GM10266 (cell line): ENCODE measurements around the gene KLF18.
A peak's percentile ranks its signal among the peaks of the same experiment; 100 is the strongest.
"Not testable (repeated sequence)": the region's sequence is repeated elsewhere in the genome, so short reads cannot be mapped to it uniquely, and the experiment has no call there.

Source experiments
- DNase-seq: peaks from one replicate; pipeline ENCODE4 v3.0.0; 2012; ENCODE audit errors: extremely low spot score
- CTCF ChIP-seq: IDR thresholded peaks from 2 replicates; pipeline ENCODE4 v1.5.1; 2012; ENCODE audit warnings: mild to moderate bottlenecking, low read depth; ENCODE audit not compliant: control insufficient read depth, insufficient read depth; ENCODE audit errors: missing control alignments

KLF18 gene

GRCh38 chr1:44119525-44119924 is 21.9 kb downstream of the KLF18 start:
- peak; percentile 20 for DNase-seq
- no peak for TF ChIP-seq CTCF

GRCh38 chr1:44118682-44119081 is 22.7 kb downstream of the KLF18 start, which contains the start of gene KLF17:
Gene KLF17, plus strand, starts transcription at chr1:44118821. Its CDS starts 87 bp downstream, at chr1:44118908.
- TF ChIP-seq CTCF, result no peak
- DNase-seq, result no peak

- not testable (repeated sequence) for DNase-seq
Observed at GRCh38 chr1:44117272-44117671, 24.2 kb downstream of the KLF18 start.

GRCh38 chr1:44114098-44114497 is 27.3 kb downstream of the KLF18 start:
- TF ChIP-seq CTCF, result no peak
- no peak for DNase-seq

- TF ChIP-seq CTCF, result no peak
- DNase-seq, result peak; percentile 39
Observed at GRCh38 chr1:44113095-44113609, 28.3 kb downstream of the KLF18 start.

- no peak for TF ChIP-seq CTCF
- DNase-seq, result no peak
Observed at GRCh38 chr1:44112486-44112885, 28.9 kb downstream of the KLF18 start.

GRCh38 chr1:44111861-44112260 is 29.6 kb downstream of the KLF18 start:
- DNase-seq, result no peak
- no peak for TF ChIP-seq CTCF

- DNase-seq, result no peak
- no peak for TF ChIP-seq CTCF
Observed at GRCh38 chr1:44110916-44111315, 30.5 kb downstream of the KLF18 start.
